GM12878 (cell line): ENCODE results near the gene CDK17. TPM values are rescaled to one million over a fixed set of nuclear protein-coding genes. Genes with fewer than 3 reads are reported as not detected.

Source experiments
- ATAC-seq: fragments of 200-7000 bp; cut with Tn5 transposase; 3 replicates; pipeline ENCODE4 v1.9.1; 2020; ENCODE audit warnings: mild to moderate bottlenecking, moderate library complexity
- BruUV-seq: library from RNA; stranded (reverse); fragments of 400-500 nt; replicated peaks from 2 replicates; lab custom pipeline; 2021; lab: Mats Ljungman, UMichigan
- CTCF ChIA-PET: fragments of 300-600 bp; sonication (Branson Sonifier 250); formaldehyde crosslinking; extraction: SDS; loops from one replicate; lab custom pipeline; 2021; ENCODE audit warnings: inconsistent platforms; lab: Yijun Ruan, JAX
- POLR2A ChIA-PET: fragments of 350-600 bp; formaldehyde crosslinking; extraction: SDS; loops from one replicate; lab custom pipeline; 2021; ENCODE audit warnings: inconsistent platforms; lab: Charles Lee
- RAD21 ChIA-PET: fragments of 300-600 bp; sonication (Branson Sonifier 250); formaldehyde crosslinking; loops from one replicate; lab custom pipeline; 2023; ENCODE audit warnings: antibody characterized with exemption; ENCODE audit not compliant: unreplicated experiment; lab: Charles Lee
- SMC1A ChIA-PET: fragments of 300-600 bp; sonication (Branson Sonifier 250); formaldehyde crosslinking; loops from one replicate; lab custom pipeline; 2023; ENCODE audit not compliant: unreplicated experiment, uncharacterized antibody; lab: Charles Lee
- DNase-seq: peaks from one replicate; pipeline ENCODE4 v3.0.0-alpha.2; 2011; ENCODE audit warnings: low read depth, low spot score
- FAIRE-seq: peaks from 3 replicates; lab custom pipeline; 2011; peaks lifted over from hg19 to GRCh38; lab: Jason Lieb, UNC
- H2AFZ ChIP-seq: 2 replicates; pipeline ENCODE4 v1.6.0; 2011; ENCODE audit warnings: low read depth, low read length, control low read depth; ENCODE audit not compliant: control insufficient read depth
- H3K27ac ChIP-seq: 2 replicates; pipeline ENCODE4 v1.5.1; 2011; ENCODE audit warnings: control low read depth; ENCODE audit not compliant: control insufficient read depth, insufficient read depth
- H3K27me3 ChIP-seq, 2 experiments: replicated peaks in 1 of 2; 2 replicates each; pipeline versions ENCODE4 v1.6.0 to v1.6.1; 2011; ENCODE audit warnings: low read length in 1 of 2; ENCODE audit not compliant: control insufficient read depth in 2 of 2, insufficient read depth in 2 of 2
- H3K36me3 ChIP-seq, 2 experiments: 2 replicates each; pipeline ENCODE4 v1.5.1; 2011; ENCODE audit warnings: low read length in 1 of 2; ENCODE audit not compliant: control insufficient read depth in 2 of 2, insufficient read depth in 2 of 2
- H3K4me1 ChIP-seq: 2 replicates; pipeline ENCODE4 v1.6.1; 2011; ENCODE audit warnings: mild to moderate bottlenecking, low read length, moderate library complexity, mixed read lengths; ENCODE audit not compliant: control insufficient read depth, insufficient read depth
- H3K4me2 ChIP-seq: 2 replicates; pipeline ENCODE4 v1.6.0; 2011; ENCODE audit warnings: control low read depth; ENCODE audit not compliant: control insufficient read depth, insufficient read depth
- H3K4me3 ChIP-seq: fragments of 200-600 bp; sonication (generic); 2 replicates; pipeline ENCODE4 v1.5.1; 2016
- H3K79me2 ChIP-seq: 2 replicates; pipeline ENCODE4 v1.6.0; 2011; ENCODE audit warnings: low read length; ENCODE audit not compliant: control insufficient read depth, insufficient read depth
- H3K9ac ChIP-seq: 2 replicates; pipeline ENCODE4 v1.8.0; 2011; ENCODE audit warnings: low read length, control low read depth, mixed read lengths; ENCODE audit not compliant: control insufficient read depth, insufficient read depth
- H3K9me3 ChIP-seq: replicated peaks from 3 replicates; pipeline ENCODE4 v1.5.1; 2011; ENCODE audit warnings: mild to moderate bottlenecking, low read length; ENCODE audit not compliant: control insufficient read depth, insufficient read depth
- H4K20me1 ChIP-seq: 2 replicates; pipeline ENCODE4 v1.6.0; 2011; ENCODE audit not compliant: control insufficient read depth, insufficient read depth
- ASH2L ChIP-seq: fragments of 300-600, 200-600 bp; sonication (generic); IDR thresholded peaks from 2 replicates; pipeline ENCODE4 v1.6.1; 2017; ENCODE audit warnings: low read depth, mild to moderate bottlenecking, borderline replicate concordance
- FOS ChIP-seq: IDR thresholded peaks from 3 replicates; pipeline ENCODE4 v1.6.1; 2011; ENCODE audit warnings: borderline replicate concordance; ENCODE audit not compliant: insufficient read length; ENCODE audit errors: extremely low read depth
- HCFC1 ChIP-seq: fragments of 150-350 bp; IDR thresholded peaks from 2 replicates; pipeline ENCODE4 v1.6.1; 2014; ENCODE audit warnings: low read length
- IRF4 ChIP-seq: IDR thresholded peaks from 2 replicates; pipeline ENCODE4 v1.6.1; 2011; ENCODE audit warnings: low read depth, low read length
- KLF5 ChIP-seq: fragments of 450-650 bp; IDR thresholded peaks from 2 replicates; pipeline ENCODE4 v1.6.1; 2014; ENCODE audit warnings: mild to moderate bottlenecking; ENCODE audit not compliant: partially characterized antibody
- MYC ChIP-seq: IDR thresholded peaks from 2 replicates; pipeline ENCODE4 v1.6.1; 2011; ENCODE audit warnings: mild to moderate bottlenecking, low read length, moderate library complexity, inconsistent platforms; ENCODE audit not compliant: insufficient read depth, insufficient replicate concordance, insufficient read length, severe bottlenecking
- NFIC ChIP-seq: IDR thresholded peaks from 2 replicates; pipeline ENCODE4 v1.6.1; 2012; ENCODE audit warnings: low read depth, mild to moderate bottlenecking, inconsistent platforms, low read length, moderate library complexity
- SIX5 ChIP-seq: IDR thresholded peaks from 2 replicates; pipeline ENCODE4 v1.6.1; 2011; ENCODE audit warnings: mild to moderate bottlenecking, low read depth, low read length, moderate library complexity; ENCODE audit not compliant: severe bottlenecking
- SMC3 ChIP-seq: IDR thresholded peaks from 2 replicates; pipeline ENCODE4 v1.6.1; 2011; ENCODE audit warnings: low read length, improper control_type of control experiment, borderline replicate concordance
- SPI1 ChIP-seq: IDR thresholded peaks from 2 replicates; pipeline ENCODE4 v1.6.1; 2011; ENCODE audit warnings: low read depth, mild to moderate bottlenecking, low read length, moderate library complexity, borderline replicate concordance; ENCODE audit not compliant: insufficient read depth
- SRF ChIP-seq, 2 experiments: IDR thresholded peaks; 2 replicates each; pipeline ENCODE4 v1.6.1; 2011; ENCODE audit warnings: low read depth in 2 of 2, low read length in 2 of 2, mild to moderate bottlenecking in 1 of 2, moderate library complexity in 1 of 2
- TCF12 ChIP-seq: IDR thresholded peaks from 2 replicates; pipeline ENCODE4 v1.6.1; 2011; ENCODE audit warnings: low read depth, mild to moderate bottlenecking, low read length
- ZNF622 ChIP-seq: fragments of 450-650 bp; IDR thresholded peaks from 2 replicates; pipeline ENCODE4 v1.6.1; 2017; ENCODE audit warnings: mild to moderate bottlenecking, inconsistent platforms
- WGBS: methylation state at CpG from one replicate; pipeline ENCODE4 v1.1.6; 2016; ENCODE audit warnings: low lambda C conversion rate; ENCODE audit not compliant: insufficient replicate concordance, insufficient coverage; ENCODE audit errors: missing lambda C conversion rate; 5-methylcytosine and 5-hydroxymethylcytosine counted together
- in situ Hi-C: fragments of 300-500 bp; cut with MboI; formaldehyde crosslinking; loops from 9 replicates; pipeline ENCODE4 v1.14.3; 2018; ENCODE audit warnings: mixed read lengths
- intact Hi-C: fragments of 100-400 bp; cut with micrococcal nuclease; formaldehyde crosslinking; loops from one replicate; pipeline ENCODE4 v1.14.2; 2022; ENCODE audit not compliant: unreplicated experiment
- polyA plus RNA-seq, 11 experiments: library from polyadenylated mRNA; depleted of rRNA in 4 of 11; unstranded in 6 of 11; stranded (reverse) in 5 of 11; fragments of >200 nt; fragmentation: Nextera tagmentation in 4 of 11; fragmentation: Illumina TruSeq in 1 of 11; extraction: Ambion mirVana in 4 of 11; extraction: Trizol in 1 of 11; gene quantifications; 1 replicate in 1 of 11; 2 replicates in 10 of 11; pipeline versions ENCODE4 v1.2.1 to v1.2.3, GENCODE V29; 2011 to 2016; ENCODE audit warnings: inconsistent platforms in 2 of 11, missing spikeins in 2 of 11, low read depth in 1 of 11
- total RNA-seq, 4 experiments: library from RNA; depleted of rRNA in 3 of 4; stranded (reverse); fragments of >200 nt in 3 of 4; fragmentation: Illumina TruSeq in 1 of 4; extraction: Trizol in 1 of 4; gene quantifications; 2 replicates each; pipeline versions ENCODE4 v1.2.1 to v1.2.3, GENCODE V29; 2013 to 2021
- TF ChIP-seq, protein P1 (sequence below): fragments of 450-650 bp; formaldehyde crosslinking; IDR thresholded peaks from 2 replicates; pipeline ENCODE4 v1.5.0; 2022; ENCODE audit warnings: mild to moderate bottlenecking, missing genetic modification characterization
- TF ChIP-seq, protein P2 (sequence below): IDR thresholded peaks from 2 replicates; pipeline ENCODE4 v1.6.1; 2011; ENCODE audit warnings: borderline replicate concordance, low read depth, mild to moderate bottlenecking, moderate library complexity, low read length; ENCODE audit not compliant: insufficient read depth, poor library complexity, severe bottlenecking
- TF ChIP-seq, protein P3 (sequence below): fragments of 450-650 bp; IDR thresholded peaks from 2 replicates; pipeline ENCODE4 v1.6.1; 2017; ENCODE audit warnings: antibody characterized with exemption, mild to moderate bottlenecking, moderate library complexity

Gene CDK17
- total and polyA plus RNA-seq, 10 of the 15 experiments (the other 5 are each of a cell fraction or from before 2014, with no cell fraction given) = 5.6 to 45.6 (median 18.3) TPM

DNA sequence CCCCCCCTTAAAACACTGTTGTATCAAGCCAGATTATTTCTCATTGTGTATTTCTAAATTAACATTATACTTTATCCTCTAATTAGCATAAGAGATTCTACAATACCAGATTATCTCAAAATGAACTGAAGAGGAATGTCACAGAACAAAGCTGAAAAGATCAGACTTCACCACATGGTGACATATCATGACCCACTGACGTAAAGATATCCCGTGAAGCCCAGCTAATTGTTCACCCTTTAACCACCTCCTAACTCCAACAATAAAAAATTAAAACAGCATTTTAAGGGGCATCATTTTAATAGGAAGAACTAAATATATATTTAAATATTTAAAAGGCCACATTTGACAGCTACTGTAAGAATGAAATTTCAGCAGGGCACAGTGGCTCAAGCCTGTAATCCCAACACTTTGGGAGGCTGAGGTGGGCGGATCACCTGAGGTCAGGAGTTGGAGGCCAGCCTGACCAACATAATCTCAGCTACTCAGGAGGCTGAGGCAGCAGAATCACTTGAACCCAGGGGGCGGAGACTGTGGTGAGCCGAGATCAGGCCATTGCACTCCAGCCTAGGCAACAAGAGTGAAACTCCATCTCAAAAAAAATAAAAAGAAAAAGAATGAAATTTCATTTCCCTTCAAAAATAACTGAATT lies 29.0 kb downstream of the CDK17 start:
- no peak for FAIRE-seq
- TF ChIP-seq SIX5 (no peak), SMC3 (no peak), ZNF622 (no peak), SRF (IDR thresholded peaks at IDR 0.05; ENCODE audit: low read depth in 2 of 2, low read length in 2 of 2) (no peak), MYC (no peak), FOS (no peak), IRF4 (no peak), HCFC1 (no peak), SPI1 (no peak), TCF12 (no peak), NFIC (no peak), ASH2L (no peak), KLF5 (no peak)
- TF ChIP-seq, protein P1, sequence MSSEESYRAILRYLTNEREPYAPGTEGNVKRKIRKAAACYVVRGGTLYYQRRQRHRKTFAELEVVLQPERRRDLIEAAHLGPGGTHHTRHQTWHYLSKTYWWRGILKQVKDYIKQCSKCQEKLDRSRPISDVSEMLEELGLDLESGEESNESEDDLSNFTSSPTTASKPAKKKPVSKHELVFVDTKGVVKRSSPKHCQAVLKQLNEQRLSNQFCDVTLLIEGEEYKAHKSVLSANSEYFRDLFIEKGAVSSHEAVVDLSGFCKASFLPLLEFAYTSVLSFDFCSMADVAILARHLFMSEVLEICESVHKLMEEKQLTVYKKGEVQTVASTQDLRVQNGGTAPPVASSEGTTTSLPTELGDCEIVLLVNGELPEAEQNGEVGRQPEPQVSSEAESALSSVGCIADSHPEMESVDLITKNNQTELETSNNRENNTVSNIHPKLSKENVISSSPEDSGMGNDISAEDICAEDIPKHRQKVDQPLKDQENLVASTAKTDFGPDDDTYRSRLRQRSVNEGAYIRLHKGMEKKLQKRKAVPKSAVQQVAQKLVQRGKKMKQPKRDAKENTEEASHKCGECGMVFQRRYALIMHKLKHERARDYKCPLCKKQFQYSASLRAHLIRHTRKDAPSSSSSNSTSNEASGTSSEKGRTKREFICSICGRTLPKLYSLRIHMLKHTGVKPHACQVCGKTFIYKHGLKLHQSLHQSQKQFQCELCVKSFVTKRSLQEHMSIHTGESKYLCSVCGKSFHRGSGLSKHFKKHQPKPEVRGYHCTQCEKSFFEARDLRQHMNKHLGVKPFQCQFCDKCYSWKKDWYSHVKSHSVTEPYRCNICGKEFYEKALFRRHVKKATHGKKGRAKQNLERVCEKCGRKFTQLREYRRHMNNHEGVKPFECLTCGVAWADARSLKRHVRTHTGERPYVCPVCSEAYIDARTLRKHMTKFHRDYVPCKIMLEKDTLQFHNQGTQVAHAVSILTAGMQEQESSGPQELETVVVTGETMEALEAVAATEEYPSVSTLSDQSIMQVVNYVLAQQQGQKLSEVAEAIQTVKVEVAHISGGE (CRISPR knock-in tag) = no peak
- TF ChIP-seq, protein P2, sequence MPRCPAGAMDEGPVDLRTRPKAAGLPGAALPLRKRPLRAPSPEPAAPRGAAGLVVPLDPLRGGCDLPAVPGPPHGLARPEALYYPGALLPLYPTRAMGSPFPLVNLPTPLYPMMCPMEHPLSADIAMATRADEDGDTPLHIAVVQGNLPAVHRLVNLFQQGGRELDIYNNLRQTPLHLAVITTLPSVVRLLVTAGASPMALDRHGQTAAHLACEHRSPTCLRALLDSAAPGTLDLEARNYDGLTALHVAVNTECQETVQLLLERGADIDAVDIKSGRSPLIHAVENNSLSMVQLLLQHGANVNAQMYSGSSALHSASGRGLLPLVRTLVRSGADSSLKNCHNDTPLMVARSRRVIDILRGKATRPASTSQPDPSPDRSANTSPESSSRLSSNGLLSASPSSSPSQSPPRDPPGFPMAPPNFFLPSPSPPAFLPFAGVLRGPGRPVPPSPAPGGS = no peak
- TF ChIP-seq, protein P3, sequence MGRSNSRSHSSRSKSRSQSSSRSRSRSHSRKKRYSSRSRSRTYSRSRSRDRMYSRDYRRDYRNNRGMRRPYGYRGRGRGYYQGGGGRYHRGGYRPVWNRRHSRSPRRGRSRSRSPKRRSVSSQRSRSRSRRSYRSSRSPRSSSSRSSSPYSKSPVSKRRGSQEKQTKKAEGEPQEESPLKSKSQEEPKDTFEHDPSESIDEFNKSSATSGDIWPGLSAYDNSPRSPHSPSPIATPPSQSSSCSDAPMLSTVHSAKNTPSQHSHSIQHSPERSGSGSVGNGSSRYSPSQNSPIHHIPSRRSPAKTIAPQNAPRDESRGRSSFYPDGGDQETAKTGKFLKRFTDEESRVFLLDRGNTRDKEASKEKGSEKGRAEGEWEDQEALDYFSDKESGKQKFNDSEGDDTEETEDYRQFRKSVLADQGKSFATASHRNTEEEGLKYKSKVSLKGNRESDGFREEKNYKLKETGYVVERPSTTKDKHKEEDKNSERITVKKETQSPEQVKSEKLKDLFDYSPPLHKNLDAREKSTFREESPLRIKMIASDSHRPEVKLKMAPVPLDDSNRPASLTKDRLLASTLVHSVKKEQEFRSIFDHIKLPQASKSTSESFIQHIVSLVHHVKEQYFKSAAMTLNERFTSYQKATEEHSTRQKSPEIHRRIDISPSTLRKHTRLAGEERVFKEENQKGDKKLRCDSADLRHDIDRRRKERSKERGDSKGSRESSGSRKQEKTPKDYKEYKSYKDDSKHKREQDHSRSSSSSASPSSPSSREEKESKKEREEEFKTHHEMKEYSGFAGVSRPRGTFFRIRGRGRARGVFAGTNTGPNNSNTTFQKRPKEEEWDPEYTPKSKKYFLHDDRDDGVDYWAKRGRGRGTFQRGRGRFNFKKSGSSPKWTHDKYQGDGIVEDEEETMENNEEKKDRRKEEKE = no peak

More for the DNA sequence above, 29.0 kb downstream of the CDK17 start:
- no peak for DNase-seq
- BruUV-seq = no TSS peak
- Histone ChIP-seq H3K4me1 (peaks cover 22% of the 10 kb centered on the region), H3K36me3 (no peaks in the 10 kb centered on the region), H3K4me2 (no peak overlapping the region), H3K4me3 (no peak overlapping the region), H3K27me3 (no peaks in the 10 kb centered on the region), H4K20me1 (no peaks in the 10 kb centered on the region), H3K9ac (no peak overlapping the region), H3K9me3 (no peaks in the 10 kb centered on the region; the same call in 2 of the 3 replicates), H3K27ac (no peak overlapping the region), H2AFZ (no peak overlapping the region), H3K79me2 (peaks cover 77% of the 10 kb centered on the region)
- intact Hi-C loops = no loop called here
- no peak for ATAC-seq
- in situ Hi-C loops = no loop called here
- ChIA-PET POLR2A (interaction anchor here (0.6 to 1.3 kb wide), 3 partner anchors 16 to 28 kb away, joined by 3 read pairs; no protein-coding TSS in a partner anchor), SMC1A (interaction anchor here (0.9 to 1.5 kb wide), 4 partner anchors 13 to 146 kb away, joined by 4 read pairs; no protein-coding TSS in a partner anchor), RAD21 (interaction anchor here (1.0 kb wide), 1 partner anchor 28 kb away, joined by 3 read pairs; no protein-coding TSS in a partner anchor), CTCF (interaction anchor here (0.6 to 0.9 kb wide), 4 partner anchors 11 to 24 kb away, joined by 3 read pairs; no protein-coding TSS in a partner anchor)
- 94% methylated on average over 5 of the region's 5 CpGs for WGBS
